Stomach (tissue), 4 donors: ENCODE data around the gene ASMTL.

Source experiments
- EP300 ChIP-seq: sonication (generic); formaldehyde crosslinking; IDR thresholded peaks from one replicate; pipeline ENCODE4 v1.6.1; 2017; ENCODE audit warnings: antibody characterized with exemption
- POLR2A ChIP-seq, 4 donors: fragments of 450-650 bp; IDR thresholded peaks; one replicate each; pipeline ENCODE4 v1.6.1; 2016; ENCODE audit warnings: antibody characterized with exemption in 4 of 4, control low read depth in 2 of 4, mild to moderate bottlenecking in 1 of 4, moderate library complexity in 1 of 4
- POLR2AphosphoS5 ChIP-seq, 3 donors: sonication (generic); formaldehyde crosslinking; IDR thresholded peaks; one replicate each; pipeline ENCODE4 v1.6.1; 2016; ENCODE audit warnings: antibody characterized with exemption in 3 of 3
- TF ChIP-seq, protein P1 (sequence below), 7 experiments: fragments of 450-650 bp in 4 of 7; fragments of 200-600 bp in 3 of 7; sonication (generic) in 3 of 7; IDR thresholded peaks; one replicate each; pipeline ENCODE4 v1.5.1; 2016 to 2019; ENCODE audit warnings: antibody characterized with exemption in 7 of 7, control low read depth in 2 of 7, mild to moderate bottlenecking in 1 of 7

DNA sequence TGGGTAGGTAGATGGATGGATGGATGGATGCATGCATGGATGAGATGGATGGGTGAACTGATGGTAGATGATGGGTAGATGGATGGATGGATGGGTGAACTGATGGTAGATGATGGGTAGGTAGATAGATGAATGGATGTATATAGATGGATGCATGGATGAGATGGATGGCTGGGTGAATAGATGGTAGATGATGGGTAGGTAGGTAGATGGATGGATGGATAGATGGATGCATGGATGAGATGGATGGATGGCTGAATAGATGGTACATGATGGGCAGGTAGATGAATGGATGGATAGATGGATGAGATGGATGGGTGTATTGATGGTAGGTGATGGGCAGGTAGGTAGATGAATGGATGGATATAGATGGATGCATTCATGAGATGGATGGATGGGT lies 45.7 kb downstream of the ASMTL start:
- TF ChIP-seq, protein P1, sequence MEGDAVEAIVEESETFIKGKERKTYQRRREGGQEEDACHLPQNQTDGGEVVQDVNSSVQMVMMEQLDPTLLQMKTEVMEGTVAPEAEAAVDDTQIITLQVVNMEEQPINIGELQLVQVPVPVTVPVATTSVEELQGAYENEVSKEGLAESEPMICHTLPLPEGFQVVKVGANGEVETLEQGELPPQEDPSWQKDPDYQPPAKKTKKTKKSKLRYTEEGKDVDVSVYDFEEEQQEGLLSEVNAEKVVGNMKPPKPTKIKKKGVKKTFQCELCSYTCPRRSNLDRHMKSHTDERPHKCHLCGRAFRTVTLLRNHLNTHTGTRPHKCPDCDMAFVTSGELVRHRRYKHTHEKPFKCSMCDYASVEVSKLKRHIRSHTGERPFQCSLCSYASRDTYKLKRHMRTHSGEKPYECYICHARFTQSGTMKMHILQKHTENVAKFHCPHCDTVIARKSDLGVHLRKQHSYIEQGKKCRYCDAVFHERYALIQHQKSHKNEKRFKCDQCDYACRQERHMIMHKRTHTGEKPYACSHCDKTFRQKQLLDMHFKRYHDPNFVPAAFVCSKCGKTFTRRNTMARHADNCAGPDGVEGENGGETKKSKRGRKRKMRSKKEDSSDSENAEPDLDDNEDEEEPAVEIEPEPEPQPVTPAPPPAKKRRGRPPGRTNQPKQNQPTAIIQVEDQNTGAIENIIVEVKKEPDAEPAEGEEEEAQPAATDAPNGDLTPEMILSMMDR (IDR thresholded peaks at IDR 0.05), result no peak
- TF ChIP-seq POLR2AphosphoS5 (IDR thresholded peaks at IDR 0.05) (no peak), EP300 (no peak), POLR2A (IDR thresholded peaks at IDR 0.05) (no peak)
